ENCODE measurements around the gene CD22. TPM values are rescaled to one million over a fixed set of nuclear protein-coding genes. Genes with fewer than 3 reads are reported as not detected.

CD22 gene
- total and polyA plus RNA-seq, 4 donors, result 0.15 to 4.1 (median 1.3) TPM

DNA sequence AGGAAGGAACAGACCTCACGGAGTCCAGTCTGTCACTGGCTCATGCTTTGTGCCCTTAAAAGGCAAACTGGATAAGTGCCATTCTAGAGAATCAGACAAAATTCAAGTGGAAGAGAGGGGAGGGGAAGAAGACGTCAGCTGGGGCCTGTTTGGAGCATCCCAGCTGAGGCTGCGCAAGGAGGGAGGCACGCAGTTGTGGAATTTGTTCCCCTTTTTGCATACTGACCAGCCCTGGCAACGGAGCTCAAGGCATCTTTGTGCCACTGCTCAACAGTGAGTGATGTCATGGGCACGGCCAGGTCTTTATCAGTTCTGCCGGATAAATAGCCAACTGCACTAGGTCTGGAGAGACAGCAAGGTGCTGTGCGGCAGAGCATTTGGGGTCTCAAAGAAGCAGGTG is 41.7 kb downstream of the CD22 start, which contains the start of gene GPR42:
TSS of gene GPR42 (plus strand) at position 347 of the 400 bp plus-strand sequence. CDS start 292 bp downstream, outside the sequence.
- Histone ChIP-seq H3K27ac (ENCODE audit: low read depth in 1 of 2, low read length in 2 of 2) (no peak within 1 kb of the TSS), H3K4me1 (ENCODE audit: control insufficient read depth in 4 of 4, insufficient read depth in 4 of 4, low read length in 3 of 4) (no peaks in the 10 kb centered on the region), H3K4me3 (ENCODE audit: low read depth in 1 of 3, low read length in 3 of 3) (no peak within 1 kb of the TSS), H3K9me3 (ENCODE audit: control insufficient read depth in 4 of 4, low read length in 3 of 4) (no peaks in the 10 kb centered on the region), H3K27me3 (ENCODE audit: control insufficient read depth in 4 of 4, insufficient read depth in 4 of 4, low read length in 3 of 4) (no peaks in the 10 kb centered on the region), H3K36me3 (ENCODE audit: control insufficient read depth in 4 of 4, insufficient read depth in 3 of 4, low read depth in 1 of 4, low read length in 3 of 4) (no peaks in the 10 kb centered on the region), H3K9ac (ENCODE audit: low read depth in 1 of 2, low read length in 2 of 2) (no peak within 1 kb of the TSS)
- DNase-seq (ENCODE audit: low spot score), result no peak
- no peak for TF ChIP-seq REST (IDR thresholded peaks at IDR 0.05)
- no peak for TF ChIP-seq JUND (IDR thresholded peaks at IDR 0.05)
- TF ChIP-seq, protein P1, sequence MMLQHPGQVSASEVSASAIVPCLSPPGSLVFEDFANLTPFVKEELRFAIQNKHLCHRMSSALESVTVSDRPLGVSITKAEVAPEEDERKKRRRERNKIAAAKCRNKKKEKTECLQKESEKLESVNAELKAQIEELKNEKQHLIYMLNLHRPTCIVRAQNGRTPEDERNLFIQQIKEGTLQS (IDR thresholded peaks at IDR 0.05), result no peak
- TF ChIP-seq YY1 (IDR thresholded peaks at IDR 0.05), result no peak
- no peak for TF ChIP-seq ZBTB33 (IDR thresholded peaks at IDR 0.05)
- TF ChIP-seq, protein P2, sequence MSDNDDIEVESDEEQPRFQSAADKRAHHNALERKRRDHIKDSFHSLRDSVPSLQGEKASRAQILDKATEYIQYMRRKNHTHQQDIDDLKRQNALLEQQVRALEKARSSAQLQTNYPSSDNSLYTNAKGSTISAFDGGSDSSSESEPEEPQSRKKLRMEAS (IDR thresholded peaks at IDR 0.05), result no peak
- no peak for TF ChIP-seq EGR1 (IDR thresholded peaks at IDR 0.05; ENCODE audit: low read depth in 2 of 2)
- no peak for TF ChIP-seq NR2F2 (IDR thresholded peaks at IDR 0.05)
- TF ChIP-seq SP1 (IDR thresholded peaks at IDR 0.05), result no peak
- TF ChIP-seq HNF4G (IDR thresholded peaks at IDR 0.05), result no peak
- no peak for TF ChIP-seq FOXA1 (IDR thresholded peaks at IDR 0.05)
- no peak for TF ChIP-seq TAF1 (conservative IDR thresholded peaks at IDR 0.05)
- TF ChIP-seq FOXA2 (IDR thresholded peaks at IDR 0.05), result no peak
- TF ChIP-seq RXRA (IDR thresholded peaks at IDR 0.05), result no peak
- no peak for TF ChIP-seq HNF4A (conservative IDR thresholded peaks at IDR 0.05)
- TF ChIP-seq RAD21 (IDR thresholded peaks at IDR 0.05), result no peak
- no peak for TF ChIP-seq CTCF (IDR thresholded peaks at IDR 0.05; ENCODE audit: low read depth, low read length, missing input control)
- no peak for TF ChIP-seq GABPA (IDR thresholded peaks at IDR 0.05 in 1 of 2, conservative IDR thresholded peaks at IDR 0.05 in 1 of 2)
- 89% methylated on average over 7 of the region's 8 CpGs for WGBS
